Activated CD8-positive, alpha-beta memory T cell treated with anti-CD3 and anti-CD28 coated beads, Interleukin-2, amount 50 U/mL, for 24 hours (primary cell): Measurements from ENCODE around the gene DMXL1.
A peak's percentile ranks its signal among the peaks of the same experiment; 100 is the strongest.

ENCODE experiments used
- DNase-seq: peaks from one replicate; pipeline ENCODE4 v3.0.0-alpha.2; 2020; ENCODE audit errors: extremely low read depth

Gene DMXL1

GRCh38 chr5:119070828-119071560, at the start of gene DMXL1:
Gene DMXL1, plus strand, starts transcription at chr5:119071087. Its CDS starts 483 bp downstream, at chr5:119071570.
- peak; percentile 98 for DNase-seq

GRCh38 chr5:119021149-119021732, 49.6 kb upstream of the DMXL1 start:
- DNase-seq: no peak

- no peak for DNase-seq
These were observed 48.7 kb upstream of the DMXL1 start for GRCh38 chr5:119022017-119022745.

- DNase-seq: no peak
These were observed 48.1 kb upstream of the DMXL1 start for GRCh38 chr5:119022773-119023172.

- no peak for DNase-seq
These were observed 42.3 kb upstream of the DMXL1 start for GRCh38 chr5:119028575-119028974.

GRCh38 chr5:119031011-119031886, 39.6 kb upstream of the DMXL1 start:
- DNase-seq: no peak

GRCh38 chr5:119031905-119032304, 39.0 kb upstream of the DMXL1 start:
- no peak for DNase-seq

- DNase-seq: no peak
These were observed 38.2 kb upstream of the DMXL1 start for GRCh38 chr5:119032656-119033055.

GRCh38 chr5:119033135-119033534, 37.8 kb upstream of the DMXL1 start:
- DNase-seq: no peak

- DNase-seq: no peak
These were observed 34.7 kb upstream of the DMXL1 start for GRCh38 chr5:119036101-119036762.

- no peak for DNase-seq
These were observed 33.2 kb upstream of the DMXL1 start for GRCh38 chr5:119037496-119038215.

- no peak for DNase-seq
These were observed 22.6 kb upstream of the DMXL1 start for GRCh38 chr5:119048246-119048645.

GRCh38 chr5:119049824-119050449, 20.9 kb upstream of the DMXL1 start:
- no peak for DNase-seq

- DNase-seq: no peak
These were observed 16.8 kb upstream of the DMXL1 start for GRCh38 chr5:119054101-119054500.

- no peak for DNase-seq
These were observed 15.6 kb upstream of the DMXL1 start for GRCh38 chr5:119055294-119055693.

GRCh38 chr5:119058979-119059529, 11.8 kb upstream of the DMXL1 start:
- no peak for DNase-seq

- no peak for DNase-seq
These were observed 11.1 kb upstream of the DMXL1 start for GRCh38 chr5:119059740-119060255.

GRCh38 chr5:119063579-119064379, 7.1 kb upstream of the DMXL1 start:
- no peak for DNase-seq

GRCh38 chr5:119067450-119067849, 3.4 kb upstream of the DMXL1 start:
- DNase-seq: no peak
